Prostate gland (tissue), 2 donors: ENCODE results near the gene PRRG2.

Experiments
- POLR2A ChIP-seq: fragments of 450-650 bp; IDR thresholded peaks from one replicate; pipeline ENCODE4 v1.6.1; 2016; ENCODE audit warnings: antibody characterized with exemption, mild to moderate bottlenecking
- POLR2AphosphoS5 ChIP-seq: sonication (generic); formaldehyde crosslinking; IDR thresholded peaks from one replicate; pipeline ENCODE4 v1.6.1; 2017; ENCODE audit warnings: antibody characterized with exemption
- TF ChIP-seq, protein P1 (sequence below), 4 experiments: fragments of 200-600 bp in 2 of 4; fragments of 450-650 bp in 2 of 4; sonication (generic) in 2 of 4; IDR thresholded peaks; 1 replicate in 3 of 4; 2 replicates in 1 of 4; pipeline ENCODE4 v1.5.1; 2016 to 2019; ENCODE audit warnings: antibody characterized with exemption in 4 of 4, mild to moderate bottlenecking in 2 of 4, moderate library complexity in 2 of 4

DNA sequence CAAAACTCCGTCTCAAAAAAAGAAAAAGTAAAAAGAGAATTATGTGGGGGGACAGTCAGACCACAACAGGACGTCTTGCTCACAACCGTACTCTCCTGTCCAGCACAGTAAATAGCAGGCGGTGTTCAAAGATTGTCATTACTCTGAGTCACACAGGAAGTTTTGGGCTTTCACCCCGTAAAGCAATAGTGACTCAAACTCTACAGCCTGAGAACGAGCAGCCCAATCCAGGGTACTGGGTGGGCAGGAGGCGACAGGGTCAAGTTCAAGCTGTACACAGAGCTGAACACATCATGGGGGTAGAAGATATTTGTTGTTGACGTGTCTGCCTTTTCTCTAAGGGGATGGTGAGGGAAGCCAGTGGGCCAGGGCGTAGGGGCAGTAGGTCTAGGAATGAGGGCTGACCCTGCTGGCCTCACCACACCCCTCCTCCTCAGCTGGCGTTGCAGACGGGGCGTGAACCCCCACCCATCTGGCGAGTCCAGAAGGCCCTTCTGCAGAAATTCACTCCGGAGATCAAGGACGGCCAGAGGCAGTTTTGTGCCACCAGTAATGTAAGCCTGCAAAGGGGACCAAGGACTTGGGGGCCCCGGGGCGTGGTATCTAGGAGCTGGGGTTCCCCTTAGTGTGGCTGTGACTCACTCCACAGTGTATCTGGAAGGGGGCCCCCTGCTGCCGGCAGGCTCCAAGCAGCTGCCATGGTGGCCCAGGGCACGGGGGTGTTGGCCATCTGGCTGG, 33.1 kb downstream of the PRRG2 start:
- TF ChIP-seq, protein P1, sequence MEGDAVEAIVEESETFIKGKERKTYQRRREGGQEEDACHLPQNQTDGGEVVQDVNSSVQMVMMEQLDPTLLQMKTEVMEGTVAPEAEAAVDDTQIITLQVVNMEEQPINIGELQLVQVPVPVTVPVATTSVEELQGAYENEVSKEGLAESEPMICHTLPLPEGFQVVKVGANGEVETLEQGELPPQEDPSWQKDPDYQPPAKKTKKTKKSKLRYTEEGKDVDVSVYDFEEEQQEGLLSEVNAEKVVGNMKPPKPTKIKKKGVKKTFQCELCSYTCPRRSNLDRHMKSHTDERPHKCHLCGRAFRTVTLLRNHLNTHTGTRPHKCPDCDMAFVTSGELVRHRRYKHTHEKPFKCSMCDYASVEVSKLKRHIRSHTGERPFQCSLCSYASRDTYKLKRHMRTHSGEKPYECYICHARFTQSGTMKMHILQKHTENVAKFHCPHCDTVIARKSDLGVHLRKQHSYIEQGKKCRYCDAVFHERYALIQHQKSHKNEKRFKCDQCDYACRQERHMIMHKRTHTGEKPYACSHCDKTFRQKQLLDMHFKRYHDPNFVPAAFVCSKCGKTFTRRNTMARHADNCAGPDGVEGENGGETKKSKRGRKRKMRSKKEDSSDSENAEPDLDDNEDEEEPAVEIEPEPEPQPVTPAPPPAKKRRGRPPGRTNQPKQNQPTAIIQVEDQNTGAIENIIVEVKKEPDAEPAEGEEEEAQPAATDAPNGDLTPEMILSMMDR (IDR thresholded peaks at IDR 0.05) = no peak
- no peak for TF ChIP-seq POLR2AphosphoS5
- TF ChIP-seq POLR2A = no peak
